Glomerular endothelial cell (primary cell): ENCODE measurements around the gene ZBED1. TPM values are rescaled to one million over a fixed set of nuclear protein-coding genes. Genes with fewer than 3 reads are reported as not detected.
"Not testable (repeated sequence)": the region's sequence is repeated elsewhere in the genome, so short reads cannot be mapped to it uniquely, and the experiment has no call there.

Experiments
- DNase-seq: peaks from one replicate; pipeline ENCODE4 v3.0.0-alpha.2; 2011; ENCODE audit warnings: low read depth, low spot score; ENCODE audit errors: extremely low read depth
- total RNA-seq: library from RNA; depleted of rRNA; stranded (reverse); fragments of >200 nt; gene quantifications from 2 replicates; pipeline ENCODE4 v1.2.3, GENCODE V29; 2015

The ZBED1 gene
- total RNA-seq, 1 donor from 2014 or later, result 54.2 TPM

DNA sequence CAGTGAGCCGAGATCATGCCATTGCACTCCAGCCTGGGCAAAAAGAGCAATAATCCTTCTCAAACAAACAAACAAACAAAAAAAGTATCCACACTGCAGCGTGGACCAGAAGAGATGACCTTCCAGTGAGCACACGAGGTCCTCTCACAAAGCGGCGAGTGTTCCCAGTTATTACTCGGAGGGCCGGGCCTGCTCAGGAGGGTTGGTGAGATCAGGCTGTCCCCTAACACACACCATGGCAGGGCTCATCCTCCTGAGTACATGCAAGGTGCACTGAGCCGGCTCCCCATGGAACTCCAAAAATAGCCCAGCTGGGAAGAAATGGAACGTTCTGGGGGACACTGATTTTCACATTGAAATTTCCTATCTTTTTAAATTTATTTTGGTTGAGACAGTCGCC is 40.7 kb downstream of the ZBED1 start:
- not testable (repeated sequence) for DNase-seq

DNA sequence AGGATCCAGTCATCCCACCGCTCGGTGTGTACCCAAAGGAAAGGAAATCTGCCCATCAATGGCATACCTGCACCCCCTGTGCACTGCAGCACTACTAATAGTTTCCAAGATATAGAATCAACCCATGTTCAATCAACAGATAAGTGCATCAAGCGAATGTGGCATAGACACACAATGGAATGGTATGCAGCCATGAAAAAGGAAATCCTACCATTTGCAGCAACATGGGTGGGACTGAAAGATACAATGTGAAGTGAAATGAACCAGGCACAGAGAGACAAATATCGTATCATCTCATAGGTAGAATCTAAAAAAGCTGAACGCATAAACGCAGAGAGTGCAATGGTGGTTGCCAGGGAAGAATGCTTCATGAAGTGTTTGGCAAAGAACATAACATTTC is 42.5 kb downstream of the ZBED1 start:
- no peak for DNase-seq

DNA sequence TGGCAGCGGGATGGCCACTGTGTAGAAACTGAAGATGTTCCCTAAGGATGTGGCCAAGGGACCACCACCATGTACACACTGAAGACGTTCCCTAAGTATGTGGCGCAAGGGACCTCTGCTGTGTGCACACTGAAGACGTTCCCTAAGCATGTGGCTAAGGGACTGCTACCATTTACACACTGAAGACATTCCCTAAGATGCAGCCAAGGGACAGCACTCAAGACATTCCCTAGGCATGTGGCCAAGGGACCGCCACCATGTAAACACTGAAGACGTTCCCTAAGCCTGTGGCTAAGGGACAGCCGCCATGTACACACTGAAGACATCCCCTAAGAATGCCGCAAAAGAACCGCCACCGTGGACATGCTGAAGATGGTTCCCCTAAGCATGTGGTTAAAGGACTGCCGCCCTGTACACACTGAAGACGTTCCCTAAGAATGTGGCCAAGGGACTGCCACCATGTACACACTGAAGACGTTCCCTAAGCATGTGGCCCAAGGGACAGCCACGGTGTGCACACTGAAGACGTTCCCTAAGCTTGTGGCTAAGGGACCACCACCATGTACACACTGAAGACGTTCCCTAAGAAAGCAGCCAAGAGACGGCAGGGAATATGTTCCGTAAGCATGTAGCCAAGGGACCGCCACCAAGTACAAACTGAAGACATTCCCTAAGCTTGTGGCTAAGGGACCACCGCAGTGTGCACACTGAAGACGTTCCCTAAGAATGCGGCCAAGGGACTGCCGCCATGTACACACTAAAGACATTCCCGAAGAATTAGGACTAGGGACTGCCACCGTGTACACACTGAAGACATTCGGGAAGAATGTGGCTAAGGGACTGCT is 43.3 kb downstream of the ZBED1 start:
- DNase-seq, result no peak

DNA sequence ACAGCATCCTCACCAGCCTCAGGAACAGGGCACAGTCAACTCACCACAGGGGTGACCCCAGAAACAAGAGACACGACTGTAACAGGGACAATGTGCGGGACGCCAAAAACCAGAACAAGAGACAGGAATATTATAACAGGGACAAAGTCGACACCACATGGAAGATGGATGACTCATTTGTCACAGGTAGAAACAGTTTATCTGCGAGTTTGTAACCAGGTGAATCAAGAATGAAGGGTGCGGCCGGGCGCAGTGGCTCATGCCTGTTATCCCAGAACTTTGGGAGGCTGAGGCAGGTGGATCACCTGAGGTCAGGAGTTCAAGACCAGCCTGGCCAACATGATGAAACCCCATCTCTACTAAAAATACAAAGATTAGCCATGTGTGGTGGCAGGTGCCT is 44.7 kb downstream of the ZBED1 start:
- not testable (repeated sequence) for DNase-seq

DNA sequence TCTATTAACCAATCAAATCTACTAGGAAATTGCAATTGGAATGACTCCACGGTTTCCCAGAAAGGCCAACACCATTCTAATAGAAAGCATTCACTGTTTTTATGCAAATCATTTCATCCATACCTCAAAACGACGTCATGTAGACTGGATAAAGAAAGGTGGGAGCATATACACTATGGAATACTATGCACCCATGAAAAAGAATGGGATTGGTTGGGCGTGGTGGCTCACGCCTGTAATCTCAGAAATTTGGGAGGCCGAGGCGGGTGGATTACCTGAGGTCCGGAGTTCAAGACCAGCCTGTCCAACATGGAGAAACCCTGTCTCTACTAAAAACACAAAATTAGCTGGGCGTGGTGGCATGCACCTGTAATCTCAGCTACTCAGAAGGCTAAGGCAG is 46.2 kb downstream of the ZBED1 start:
- DNase-seq, result not testable (repeated sequence)

DNA sequence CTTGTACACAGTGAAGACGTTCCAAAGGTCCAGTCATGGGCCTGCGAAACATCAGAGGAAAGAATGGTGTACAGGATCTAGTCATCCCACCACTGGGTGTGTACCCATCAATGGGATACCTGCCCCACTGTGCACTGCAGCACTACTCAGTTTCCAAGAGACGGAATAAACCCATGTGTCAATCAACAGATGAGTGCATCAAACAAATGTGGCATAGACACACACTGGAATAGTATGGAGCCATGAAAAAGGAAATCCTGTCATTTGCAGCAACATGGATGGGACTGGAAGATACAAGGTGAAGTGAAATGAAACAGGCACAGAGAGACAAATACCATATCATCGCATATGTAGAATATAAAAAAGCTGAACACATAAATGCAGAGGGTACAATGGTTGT is 48.0 kb downstream of the ZBED1 start:
- DNase-seq, result no peak

DNA sequence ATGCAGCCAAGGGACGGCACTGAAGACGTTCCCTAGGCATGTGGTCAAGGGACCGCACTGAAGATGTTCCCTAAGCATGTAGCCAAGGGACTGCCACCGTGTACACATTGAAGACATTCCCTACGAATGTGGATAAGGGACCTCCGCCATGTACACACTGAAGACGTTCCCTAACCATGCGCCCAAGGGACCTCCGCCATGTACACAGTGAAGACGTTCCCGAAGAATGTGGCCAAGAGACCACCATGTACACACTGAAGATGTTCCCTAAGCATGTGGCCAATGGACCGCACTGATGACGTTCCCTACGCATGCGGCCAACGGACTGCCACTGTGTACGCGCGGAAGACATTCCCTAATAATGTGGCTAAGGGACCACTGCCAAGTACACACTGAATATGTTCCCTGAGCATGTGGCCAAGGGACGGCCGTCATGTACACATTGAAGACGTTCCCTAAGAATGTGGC is 48.4 kb downstream of the ZBED1 start:
- DNase-seq, result no peak

DNA sequence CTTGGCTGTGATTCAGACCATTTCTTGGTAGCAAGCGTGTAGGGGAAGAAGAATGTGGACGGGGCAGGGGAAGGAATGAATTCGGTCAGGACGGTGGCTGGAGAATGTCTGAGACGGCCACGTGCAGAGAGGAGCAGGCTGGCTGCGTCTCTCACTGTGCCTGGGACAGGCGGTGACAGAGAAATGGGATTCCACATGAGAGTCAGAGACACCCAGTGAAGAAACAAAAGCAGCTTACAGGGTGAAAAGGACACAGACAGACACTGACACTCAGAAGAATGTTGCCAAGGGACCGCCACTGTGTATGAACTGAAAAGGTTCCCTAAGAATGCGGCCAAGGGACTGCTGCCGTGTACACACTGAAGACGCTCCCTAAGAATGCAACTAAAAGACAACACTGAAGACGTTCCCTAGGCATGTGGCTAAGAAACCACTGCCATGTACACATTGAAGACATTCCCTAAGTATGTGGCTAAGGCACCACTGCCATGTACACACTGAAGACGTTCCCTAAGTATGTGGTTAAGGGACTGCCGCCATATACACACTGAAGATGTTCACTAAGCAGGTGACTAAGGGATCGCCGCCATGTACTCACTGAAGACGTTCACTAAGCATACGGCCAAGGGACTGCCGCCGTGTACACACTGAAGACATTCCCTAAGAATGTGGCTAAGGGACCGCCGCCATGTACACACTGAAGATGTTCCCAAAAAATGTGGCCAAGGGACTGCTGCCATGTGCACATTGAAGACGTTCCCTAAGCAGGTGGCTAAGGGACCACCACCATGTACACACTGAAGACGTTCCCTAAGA is 49.1 kb downstream of the ZBED1 start:
- DNase-seq, result no peak

DNA sequence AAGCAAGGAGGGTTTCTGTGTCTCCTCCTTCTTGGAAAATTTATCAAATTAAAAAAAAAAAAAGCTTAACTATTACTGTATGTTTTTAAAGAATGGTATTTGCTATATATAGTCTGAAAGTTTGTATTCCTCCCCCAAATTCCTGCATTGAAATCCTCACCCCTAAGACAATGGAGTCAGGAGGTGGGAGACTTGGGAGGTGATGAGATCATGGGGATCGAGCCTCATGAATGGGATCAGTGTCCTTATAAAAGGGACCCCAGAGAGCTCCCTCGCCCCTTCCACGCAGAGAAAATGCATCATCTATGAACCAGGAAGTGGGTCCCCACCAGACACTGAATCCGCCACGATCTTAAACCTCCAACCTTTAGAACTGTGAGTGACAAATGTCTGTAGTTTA is 50.1 kb downstream of the ZBED1 start:
- DNase-seq, result no peak

DNA sequence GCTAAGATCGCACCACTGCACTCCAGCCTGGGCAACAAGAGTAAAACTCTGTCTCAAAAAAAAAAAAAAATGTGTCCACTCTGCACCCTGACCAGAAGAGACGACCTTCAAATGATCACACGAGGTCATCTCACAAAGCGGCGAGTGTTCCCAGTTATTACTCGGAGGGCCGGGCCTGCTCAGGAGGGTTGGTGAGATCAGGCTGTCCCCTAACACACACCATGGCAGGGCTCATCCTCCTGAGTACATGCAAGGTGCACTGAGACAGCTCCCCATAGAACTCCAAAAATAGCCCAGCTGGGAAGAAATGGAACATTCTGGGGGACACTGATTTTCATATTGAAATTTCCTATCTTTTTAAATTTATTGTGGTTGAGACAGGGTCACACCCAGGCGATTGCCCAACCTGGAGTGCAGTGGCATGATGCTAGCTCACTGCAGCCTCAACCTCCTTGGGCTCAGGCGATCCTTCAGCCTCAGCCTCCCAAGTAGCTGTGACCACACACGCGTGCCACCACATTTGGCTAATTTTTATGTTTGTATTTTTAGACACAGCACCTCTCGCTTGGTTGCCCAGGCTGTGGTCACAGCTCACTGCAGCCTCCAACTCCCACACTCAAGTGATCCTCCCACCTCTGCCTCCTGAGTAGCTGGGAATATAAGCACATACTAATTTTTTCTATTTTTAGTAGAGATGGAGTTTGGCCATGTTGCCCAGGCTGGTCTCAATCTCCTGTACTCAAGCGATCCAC is 51.5 kb downstream of the ZBED1 start:
- no peak for DNase-seq

DNA sequence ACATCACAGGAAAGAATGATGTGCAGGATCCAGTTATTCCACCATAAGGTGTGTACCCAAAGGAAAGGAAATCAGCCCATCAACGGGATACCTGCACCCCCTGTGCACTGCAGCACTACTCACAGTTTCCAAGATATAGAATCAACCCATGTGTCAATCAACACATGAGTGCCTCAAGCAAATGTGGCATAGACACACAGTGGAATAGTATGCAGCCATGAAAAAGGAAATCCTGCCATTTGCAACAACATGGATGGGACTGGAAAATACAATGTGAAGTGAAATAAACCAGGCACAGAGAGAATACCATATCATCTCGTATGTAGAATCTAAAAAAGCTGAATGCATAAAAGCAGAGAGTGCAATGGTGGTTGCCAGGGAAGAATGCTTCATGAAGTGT is 53.3 kb downstream of the ZBED1 start:
- DNase-seq, result no peak

DNA sequence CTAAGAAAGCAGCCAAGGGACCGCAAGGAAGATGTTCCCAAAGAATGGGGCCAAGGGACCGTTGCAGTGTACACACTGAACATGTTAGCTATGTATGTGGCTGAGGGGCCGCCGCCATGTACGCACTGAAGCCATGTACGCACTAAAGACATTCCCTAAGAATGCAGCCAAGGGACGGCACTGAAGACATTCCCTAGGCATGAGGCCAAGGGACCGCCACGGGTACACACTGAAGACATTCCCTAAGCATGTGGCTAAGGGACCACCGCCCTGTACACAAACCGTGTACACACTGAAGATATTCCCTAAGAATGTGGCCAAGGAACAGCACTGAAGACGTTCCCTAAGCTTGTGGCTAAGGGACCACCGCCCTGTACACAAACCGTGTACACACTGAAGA is 54.0 kb downstream of the ZBED1 start:
- no peak for DNase-seq

DNA sequence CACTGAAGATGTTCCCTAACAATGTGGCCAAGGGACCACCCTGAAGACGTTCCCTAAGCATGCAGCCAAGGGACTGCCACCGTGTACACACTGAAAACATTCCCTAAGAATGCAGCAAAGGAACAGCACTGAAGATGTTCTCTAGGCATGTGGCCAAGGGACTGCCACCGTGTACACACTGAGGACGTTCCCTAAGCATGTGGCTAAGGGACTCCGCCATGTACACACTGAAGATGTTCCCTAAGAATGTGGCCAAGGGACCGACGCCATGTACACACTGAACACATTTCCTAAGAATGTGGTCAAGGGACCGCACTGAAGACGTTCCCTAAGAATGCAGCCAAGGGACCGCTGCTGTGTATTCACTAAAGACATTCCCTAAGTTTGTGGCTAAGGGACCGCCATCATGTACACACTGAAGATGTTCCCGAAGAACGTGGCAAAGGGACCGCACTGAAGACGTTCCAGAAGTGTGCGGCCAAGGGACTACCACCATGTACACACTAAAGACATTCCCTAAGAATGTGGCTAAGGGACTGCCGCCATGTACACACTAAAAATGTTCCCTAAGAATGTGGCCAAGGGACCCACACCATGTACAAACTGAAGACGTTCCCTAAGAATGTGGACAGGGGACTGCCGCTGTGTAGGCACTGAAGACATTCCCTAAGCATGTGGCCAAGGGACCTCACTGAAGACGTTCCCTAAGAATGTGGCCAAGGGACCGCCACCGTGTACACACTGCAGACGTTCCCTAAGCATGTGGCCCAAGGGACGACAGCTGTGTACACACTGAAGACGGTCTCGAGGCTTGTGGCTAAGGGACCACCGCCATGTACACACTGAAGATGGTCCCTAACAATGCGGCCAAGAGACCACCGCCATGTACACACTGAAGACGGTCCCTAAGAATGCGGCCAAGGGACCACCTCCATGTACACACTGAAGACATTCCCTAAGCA is 54.8 kb downstream of the ZBED1 start:
- no peak for DNase-seq

DNA sequence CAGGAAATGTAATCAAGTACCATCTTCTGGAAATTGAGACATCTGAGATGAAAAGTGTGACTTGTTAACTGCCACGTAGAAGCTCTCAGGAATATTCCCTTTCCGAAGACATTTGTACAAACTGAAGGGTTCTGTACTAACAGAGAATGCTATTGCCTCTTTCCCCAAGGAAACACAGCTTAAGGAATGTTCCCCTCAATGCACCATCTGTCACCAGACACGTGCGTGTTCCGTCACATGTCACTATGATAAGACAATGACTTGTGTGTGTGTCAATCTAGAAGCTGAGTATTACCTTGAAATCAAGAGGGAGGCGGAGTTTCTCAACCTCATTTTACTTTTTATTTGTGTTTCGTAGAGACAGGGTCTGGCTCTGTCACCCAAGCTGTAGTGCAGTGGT is 58.1 kb downstream of the ZBED1 start:
- DNase-seq, result no peak

DNA sequence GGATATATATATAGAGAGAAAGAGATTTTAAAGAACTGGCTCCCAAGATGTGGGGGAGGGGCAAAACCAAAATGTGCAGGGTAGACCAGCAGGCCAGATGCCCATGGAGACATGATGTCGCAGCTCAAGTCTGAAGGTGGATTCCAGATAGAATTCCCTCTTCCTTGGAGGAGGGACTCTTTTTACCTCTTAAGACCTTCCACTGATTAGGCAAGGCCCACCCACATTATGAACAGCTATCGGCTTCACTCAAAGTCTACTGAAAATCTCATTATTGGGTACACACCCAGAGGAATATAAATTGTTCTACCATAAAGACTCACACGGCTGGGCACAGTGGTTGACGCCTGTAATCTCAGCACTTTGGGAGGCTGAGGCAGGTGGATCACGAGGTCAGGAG is 59.3 kb downstream of the ZBED1 start:
- no peak for DNase-seq

DNA sequence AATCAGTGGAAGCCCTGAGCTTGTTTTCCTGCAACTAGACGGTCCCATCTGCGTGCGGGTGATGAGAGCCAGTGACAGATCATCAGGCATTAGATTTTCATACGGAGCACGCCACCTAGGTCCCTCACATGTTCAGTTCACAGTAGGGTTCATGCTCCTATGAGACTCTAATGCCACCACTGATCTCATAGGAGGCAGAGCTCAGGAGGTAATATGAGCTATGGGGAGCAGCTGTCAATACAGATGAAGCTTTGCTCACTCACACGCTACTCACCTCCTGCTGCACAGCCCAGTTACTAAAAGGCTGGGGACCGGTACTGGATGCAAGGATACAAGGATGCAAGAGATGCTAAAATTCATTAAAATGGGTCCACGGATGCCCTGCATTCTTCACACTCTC is 61.2 kb downstream of the ZBED1 start:
- no peak for DNase-seq
